ENCODE results near the gene KCNJ15.

DNA sequence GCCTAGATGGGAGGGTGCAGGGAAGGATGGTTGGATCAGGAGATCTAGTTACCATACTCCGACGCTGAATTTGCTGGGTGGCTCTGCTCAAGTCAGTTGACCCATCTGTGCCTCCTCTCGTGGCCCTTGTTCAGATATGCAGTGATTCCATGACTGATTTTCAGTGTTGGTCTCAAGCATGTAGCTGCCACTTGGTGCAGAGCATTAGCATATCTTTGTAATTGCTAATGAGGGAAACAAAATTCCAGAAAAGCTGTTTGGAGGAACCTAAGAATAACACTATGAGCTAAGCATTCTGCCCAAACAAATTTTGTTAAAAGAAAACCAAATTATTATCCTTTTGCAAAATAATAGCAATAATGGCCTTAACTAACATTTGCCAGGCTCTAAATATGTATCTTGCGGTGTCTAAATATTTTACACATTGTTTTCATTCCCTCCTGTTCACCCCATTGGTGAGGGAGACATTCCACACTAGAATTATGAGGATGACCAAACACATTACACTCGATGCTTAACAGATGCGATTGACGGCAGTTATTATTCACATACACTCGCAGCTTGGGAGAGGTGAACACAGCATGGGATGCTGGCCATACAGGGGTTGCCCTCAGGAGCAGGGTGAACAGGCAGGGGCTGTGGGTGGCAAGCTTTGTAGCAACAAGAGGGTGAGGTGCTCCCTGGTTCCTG lies 69.1 kb downstream of the KCNJ15 start:
- TF ChIP-seq, protein P1, sequence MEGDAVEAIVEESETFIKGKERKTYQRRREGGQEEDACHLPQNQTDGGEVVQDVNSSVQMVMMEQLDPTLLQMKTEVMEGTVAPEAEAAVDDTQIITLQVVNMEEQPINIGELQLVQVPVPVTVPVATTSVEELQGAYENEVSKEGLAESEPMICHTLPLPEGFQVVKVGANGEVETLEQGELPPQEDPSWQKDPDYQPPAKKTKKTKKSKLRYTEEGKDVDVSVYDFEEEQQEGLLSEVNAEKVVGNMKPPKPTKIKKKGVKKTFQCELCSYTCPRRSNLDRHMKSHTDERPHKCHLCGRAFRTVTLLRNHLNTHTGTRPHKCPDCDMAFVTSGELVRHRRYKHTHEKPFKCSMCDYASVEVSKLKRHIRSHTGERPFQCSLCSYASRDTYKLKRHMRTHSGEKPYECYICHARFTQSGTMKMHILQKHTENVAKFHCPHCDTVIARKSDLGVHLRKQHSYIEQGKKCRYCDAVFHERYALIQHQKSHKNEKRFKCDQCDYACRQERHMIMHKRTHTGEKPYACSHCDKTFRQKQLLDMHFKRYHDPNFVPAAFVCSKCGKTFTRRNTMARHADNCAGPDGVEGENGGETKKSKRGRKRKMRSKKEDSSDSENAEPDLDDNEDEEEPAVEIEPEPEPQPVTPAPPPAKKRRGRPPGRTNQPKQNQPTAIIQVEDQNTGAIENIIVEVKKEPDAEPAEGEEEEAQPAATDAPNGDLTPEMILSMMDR (IDR thresholded peaks at IDR 0.05; ENCODE audit: low read depth, low read length) = no peak
- no peak for TF ChIP-seq EZH2phosphoT487 (IDR thresholded peaks at IDR 0.05; ENCODE audit: low read depth)

Measured in OCI-LY3 (cell line).